Activated T-cell treated with anti-CD3 and anti-CD28 coated beads, Interleukin-2, amount 50 U/mL, for 4 hours (primary cell): ENCODE data around the gene CLCN1. TPM values are rescaled to one million over a fixed set of nuclear protein-coding genes. Genes with fewer than 3 reads are reported as not detected.

Experiments
- ATAC-seq, 2 donors: fragments of 200-7000 bp; cut with Tn5 transposase; one replicate each; pipeline ENCODE4 v1.10.0; 2021
- DNase-seq: peaks from one replicate; pipeline ENCODE4 v3.0.0-alpha.2; 2020
- H3K27me3 Mint-ChIP-seq: one replicate; pipeline ENCODE4 v1.8.0; 2021; ENCODE audit warnings: low read depth, mixed read lengths
- H3K36me3 Mint-ChIP-seq: one replicate; pipeline ENCODE4 v1.8.0; 2022; ENCODE audit warnings: mixed read lengths; ENCODE audit not compliant: insufficient read depth
- H3K4me1 Mint-ChIP-seq: one replicate; pipeline ENCODE4 v1.8.0; 2021; ENCODE audit warnings: low read depth, mixed read lengths
- H3K4me3 Mint-ChIP-seq: one replicate; pipeline ENCODE4 v1.8.0; 2021; ENCODE audit warnings: mild to moderate bottlenecking, moderate library complexity, mixed read lengths
- H3K9me3 Mint-ChIP-seq: one replicate; pipeline ENCODE4 v1.8.0; 2021; ENCODE audit warnings: mixed read lengths
- total RNA-seq, 3 donors: library from RNA; stranded (reverse); gene quantifications; one replicate each; pipeline ENCODE4 v1.2.1, GENCODE V29; 2021

The CLCN1 gene
- total RNA-seq, 3 donors from 2014 or later: not detected

- Mint-ChIP-seq H3K9me3 (no peaks in the 10 kb centered on the region), H3K4me3 (no peak overlapping the region), H3K36me3 (no peaks in the 10 kb centered on the region), H3K27me3 (peaks cover 14% of the 10 kb centered on the region), H3K4me1 (peaks cover 3% of the 10 kb centered on the region)
- ATAC-seq (no peak), DNase-seq (no peak)
Measured at GRCh38 chr7:143358626-143359025, 42.7 kb downstream of the CLCN1 start.

GRCh38 chr7:143359771-143360353 lies 44.0 kb downstream of the CLCN1 start:
- Mint-ChIP-seq H3K4me1 (peaks cover 3% of the 10 kb centered on the region), H3K9me3 (no peaks in the 10 kb centered on the region), H3K36me3 (no peaks in the 10 kb centered on the region), H3K27me3 (peaks cover 25% of the 10 kb centered on the region), H3K4me3 (no peak overlapping the region)
- DNase-seq (no peak), ATAC-seq (no peak)

GRCh38 chr7:143360788-143361551 lies 45.1 kb downstream of the CLCN1 start:
- no peak for ATAC-seq
- no peaks in the 10 kb centered on the region for H3K9me3 Mint-ChIP-seq
- peaks cover 30% of the 10 kb centered on the region for H3K27me3 Mint-ChIP-seq
- H3K4me1 Mint-ChIP-seq: peaks cover 3% of the 10 kb centered on the region
- no peaks in the 10 kb centered on the region for H3K36me3 Mint-ChIP-seq
- H3K4me3 Mint-ChIP-seq: peak overlapping the region; percentile 70
- DNase-seq: no peak

GRCh38 chr7:143361552-143362130 lies 45.7 kb downstream of the CLCN1 start:
- Mint-ChIP-seq H3K36me3 (no peaks in the 10 kb centered on the region), H3K4me1 (peaks cover 3% of the 10 kb centered on the region), H3K4me3 (peak overlapping the region; percentile 83), H3K27me3 (peaks cover 31% of the 10 kb centered on the region), H3K9me3 (no peaks in the 10 kb centered on the region)
- ATAC-seq (peak; percentile 6 to 30), DNase-seq (no peak)

- peaks cover 31% of the 10 kb centered on the region for H3K27me3 Mint-ChIP-seq
Measured at GRCh38 chr7:143362131-143363015, 46.5 kb downstream of the CLCN1 start, which contains the start of gene FAM131B. FAM131B (minus strand) TSS chr7:143362713; CDS start chr7:143362603, 110 bp downstream.

GRCh38 chr7:143363016-143363937 lies 47.4 kb downstream of the CLCN1 start:
- DNase-seq (no peak), ATAC-seq (no peak)
- H3K4me3 Mint-ChIP-seq: peak overlapping the region; percentile 74
- H3K27me3 Mint-ChIP-seq: peaks cover 31% of the 10 kb centered on the region
- H3K36me3 Mint-ChIP-seq: no peaks in the 10 kb centered on the region
- peaks cover 3% of the 10 kb centered on the region for H3K4me1 Mint-ChIP-seq
- H3K9me3 Mint-ChIP-seq: no peaks in the 10 kb centered on the region

More at GRCh38 chr7:143362131-143363015, 46.5 kb downstream of the CLCN1 start, which contains the start of gene FAM131B:
- DNase-seq: no peak
- Mint-ChIP-seq H3K36me3 (no peaks in the 10 kb centered on the region), H3K4me3 (peak within 1 kb of the TSS; percentile 83), H3K4me1 (peaks cover 3% of the 10 kb centered on the region), H3K9me3 (no peaks in the 10 kb centered on the region)
- ATAC-seq: peak; percentile 76 to 86

GRCh38 chr7:143367972-143368371 lies 52.1 kb downstream of the CLCN1 start:
- ATAC-seq: no peak

GRCh38 chr7:143368387-143368786 lies 52.5 kb downstream of the CLCN1 start:
- no peak for ATAC-seq
- H3K27me3 Mint-ChIP-seq: peaks cover 19% of the 10 kb centered on the region
- H3K36me3 Mint-ChIP-seq: no peaks in the 10 kb centered on the region
- peaks cover 21% of the 10 kb centered on the region for H3K4me1 Mint-ChIP-seq
- H3K9me3 Mint-ChIP-seq: no peaks in the 10 kb centered on the region
- H3K4me3 Mint-ChIP-seq: no peak overlapping the region
- no peak for DNase-seq

More at GRCh38 chr7:143367972-143368371, 52.1 kb downstream of the CLCN1 start:
- Mint-ChIP-seq H3K36me3 (no peaks in the 10 kb centered on the region), H3K9me3 (no peaks in the 10 kb centered on the region), H3K4me3 (no peak overlapping the region), H3K27me3 (peaks cover 23% of the 10 kb centered on the region), H3K4me1 (peaks cover 19% of the 10 kb centered on the region)
- DNase-seq: no peak

- DNase-seq (no peak), ATAC-seq (no peak)
- no peak overlapping the region for H3K4me3 Mint-ChIP-seq
- H3K36me3 Mint-ChIP-seq: no peaks in the 10 kb centered on the region
- H3K27me3 Mint-ChIP-seq: peaks cover 5% of the 10 kb centered on the region
- no peaks in the 10 kb centered on the region for H3K9me3 Mint-ChIP-seq
- H3K4me1 Mint-ChIP-seq: peaks cover 33% of the 10 kb centered on the region
Measured at GRCh38 chr7:143369678-143370651, 54.1 kb downstream of the CLCN1 start.

GRCh38 chr7:143372070-143372469 lies 56.2 kb downstream of the CLCN1 start:
- no peaks in the 10 kb centered on the region for H3K9me3 Mint-ChIP-seq
- H3K4me3 Mint-ChIP-seq: no peak overlapping the region
- DNase-seq: peak; percentile 40
- H3K27me3 Mint-ChIP-seq: no peaks in the 10 kb centered on the region
- H3K4me1 Mint-ChIP-seq: peaks cover 53% of the 10 kb centered on the region
- no peaks in the 10 kb centered on the region for H3K36me3 Mint-ChIP-seq
- ATAC-seq: peak; percentile 42 to 60

- no peaks in the 10 kb centered on the region for H3K36me3 Mint-ChIP-seq
- ATAC-seq (no peak), DNase-seq (no peak)
- H3K4me1 Mint-ChIP-seq: peaks cover 60% of the 10 kb centered on the region
- H3K27me3 Mint-ChIP-seq: no peaks in the 10 kb centered on the region
- H3K4me3 Mint-ChIP-seq: no peak overlapping the region
- H3K9me3 Mint-ChIP-seq: no peaks in the 10 kb centered on the region
Measured at GRCh38 chr7:143373255-143373794, 57.4 kb downstream of the CLCN1 start.

GRCh38 chr7:143374561-143374960 lies 58.6 kb downstream of the CLCN1 start:
- no peaks in the 10 kb centered on the region for H3K27me3 Mint-ChIP-seq
- DNase-seq: no peak
- H3K4me3 Mint-ChIP-seq: no peak overlapping the region
- H3K4me1 Mint-ChIP-seq: peaks cover 71% of the 10 kb centered on the region
- H3K9me3 Mint-ChIP-seq: no peaks in the 10 kb centered on the region
- H3K36me3 Mint-ChIP-seq: no peaks in the 10 kb centered on the region
- no peak for ATAC-seq
